NCI-H2196 (cell line): ENCODE data around the gene NTM.

Experiments
- DNase-seq: peaks from one replicate; lab custom pipeline; 2025; ENCODE audit not compliant: unreplicated experiment; lab: John Stamatoyannopoulos, UW

The NTM gene

DNA sequence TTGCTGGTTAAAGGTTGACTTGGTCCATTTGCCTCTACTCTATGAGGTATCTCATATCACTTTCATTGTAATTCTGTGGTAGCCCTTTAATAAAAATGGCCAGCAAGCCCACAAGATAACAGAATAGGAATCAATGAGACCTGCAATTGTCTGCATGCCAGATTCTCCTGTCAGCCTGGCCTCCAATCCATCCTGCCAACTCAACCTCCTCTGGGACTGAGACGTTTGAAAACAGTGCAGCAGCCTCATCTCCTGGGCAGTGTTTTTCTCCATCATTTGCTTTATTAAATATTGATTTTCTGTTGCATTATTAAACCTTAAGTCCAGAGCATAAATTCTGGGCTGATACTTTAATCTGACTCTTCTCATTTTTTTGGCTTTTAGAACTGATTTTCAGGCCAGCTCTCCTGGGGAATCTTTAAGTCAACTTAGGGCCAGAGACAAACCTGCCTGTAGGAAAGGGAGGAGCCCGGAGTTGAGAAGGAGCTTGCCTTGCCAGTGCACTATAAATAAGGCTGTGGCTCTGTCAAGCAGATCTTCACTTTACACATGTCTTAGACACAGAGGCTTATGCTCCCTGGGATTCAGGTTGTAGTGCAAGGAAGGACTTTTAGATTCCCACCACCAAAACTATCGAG, 798.0 kb downstream of the NTM start:
- no peak for DNase-seq

DNA sequence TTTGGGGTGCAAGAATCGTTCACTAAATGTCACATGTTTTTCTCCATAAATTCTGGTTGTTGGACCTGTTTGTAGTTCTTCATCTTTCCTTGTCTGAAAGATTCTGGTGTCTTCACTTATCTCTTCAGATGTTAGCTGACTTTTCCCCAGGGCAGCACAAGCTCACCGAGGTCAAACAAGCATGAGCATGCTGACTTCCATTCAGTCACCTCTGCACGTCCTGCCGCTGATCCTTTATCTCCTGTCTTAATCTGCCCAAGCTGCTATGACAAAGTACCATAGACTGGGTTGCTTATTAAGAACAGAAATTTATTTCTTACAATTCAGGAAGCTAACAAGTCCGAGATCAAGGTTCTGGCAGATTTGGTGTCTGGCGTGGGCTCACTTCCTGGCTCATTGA, 800.6 kb downstream of the NTM start:
- DNase-seq, result no peak

DNA sequence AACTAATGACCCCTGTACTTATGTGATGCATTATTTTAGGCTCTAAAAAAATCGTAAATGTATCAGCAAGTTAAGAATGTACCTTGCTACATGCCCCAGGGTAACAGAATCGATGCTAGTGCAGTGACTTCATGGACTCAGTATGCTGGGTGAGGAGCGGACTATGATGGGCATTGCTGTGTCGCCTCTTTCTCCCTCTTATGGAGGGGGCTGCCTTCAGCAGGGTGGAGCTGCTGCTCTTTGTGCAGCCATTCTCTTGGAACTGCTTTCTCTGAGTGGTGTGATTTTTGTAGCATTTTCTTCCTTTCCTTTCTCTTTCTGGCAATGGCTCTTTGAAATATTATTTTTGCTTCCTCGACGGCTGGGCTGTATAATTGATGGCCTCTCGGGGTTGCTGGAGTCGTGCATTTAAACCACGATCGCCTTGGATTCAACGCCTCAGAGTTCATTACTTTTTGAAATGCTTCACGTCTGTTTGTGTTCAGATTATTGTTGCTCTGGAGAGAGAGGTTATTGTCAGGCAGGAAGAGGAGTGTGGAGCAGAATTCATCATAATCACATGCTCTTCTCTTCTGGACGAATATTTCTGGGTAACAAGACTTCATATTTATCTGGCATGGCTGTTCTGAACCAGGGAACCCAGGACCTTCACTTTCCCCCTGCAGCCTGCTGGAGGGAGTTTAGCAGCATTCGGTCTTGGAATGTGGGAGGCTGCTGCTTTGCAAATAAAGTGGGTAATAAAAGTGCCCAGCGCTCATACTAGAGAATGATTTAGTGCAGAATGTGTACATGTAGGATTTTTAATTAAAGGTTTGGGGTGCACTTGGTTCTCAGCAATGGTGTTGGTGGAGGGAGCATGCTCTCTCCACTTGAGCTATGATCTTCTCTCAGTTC, 804.2 kb downstream of the NTM start:
- no peak for DNase-seq

DNA sequence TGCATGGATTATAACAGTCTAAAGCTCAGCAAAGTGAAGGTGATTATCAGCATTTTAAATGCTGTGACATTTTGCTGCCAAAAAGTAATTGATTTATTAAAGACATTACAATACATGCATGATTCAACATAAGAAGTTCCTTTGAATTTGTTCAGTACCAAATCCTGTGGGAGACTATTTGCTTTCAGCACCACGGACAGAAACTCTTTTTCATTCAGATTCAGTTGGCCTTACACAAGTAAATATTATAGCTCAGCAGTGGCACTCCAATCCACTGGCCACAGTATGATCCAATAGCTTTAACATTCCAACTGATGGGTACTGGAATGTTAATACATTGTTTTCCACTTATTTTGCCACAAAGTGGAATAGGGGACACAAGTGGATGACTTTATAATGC, 806.7 kb downstream of the NTM start:
- DNase-seq, result no peak

DNA sequence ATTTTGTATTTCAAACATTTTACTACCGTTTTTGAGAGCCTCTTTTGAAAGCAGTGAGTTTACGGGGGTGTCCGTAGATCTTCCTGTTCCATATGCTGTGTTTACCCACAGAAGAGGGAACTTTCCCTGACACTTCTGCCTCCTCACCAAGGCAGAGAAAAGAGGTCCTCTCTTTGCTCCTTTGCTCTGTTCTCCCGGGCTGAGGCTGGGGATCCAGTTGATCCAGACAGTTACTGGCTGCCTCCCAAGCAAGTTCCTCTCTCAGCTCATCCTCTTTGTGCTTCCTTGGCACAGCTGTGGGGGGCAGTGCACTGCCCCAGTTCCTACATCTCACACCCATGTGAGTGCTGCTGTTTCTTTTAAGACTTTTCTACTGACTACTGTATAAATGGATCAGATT, 813.7 kb downstream of the NTM start:
- no peak for DNase-seq

DNA sequence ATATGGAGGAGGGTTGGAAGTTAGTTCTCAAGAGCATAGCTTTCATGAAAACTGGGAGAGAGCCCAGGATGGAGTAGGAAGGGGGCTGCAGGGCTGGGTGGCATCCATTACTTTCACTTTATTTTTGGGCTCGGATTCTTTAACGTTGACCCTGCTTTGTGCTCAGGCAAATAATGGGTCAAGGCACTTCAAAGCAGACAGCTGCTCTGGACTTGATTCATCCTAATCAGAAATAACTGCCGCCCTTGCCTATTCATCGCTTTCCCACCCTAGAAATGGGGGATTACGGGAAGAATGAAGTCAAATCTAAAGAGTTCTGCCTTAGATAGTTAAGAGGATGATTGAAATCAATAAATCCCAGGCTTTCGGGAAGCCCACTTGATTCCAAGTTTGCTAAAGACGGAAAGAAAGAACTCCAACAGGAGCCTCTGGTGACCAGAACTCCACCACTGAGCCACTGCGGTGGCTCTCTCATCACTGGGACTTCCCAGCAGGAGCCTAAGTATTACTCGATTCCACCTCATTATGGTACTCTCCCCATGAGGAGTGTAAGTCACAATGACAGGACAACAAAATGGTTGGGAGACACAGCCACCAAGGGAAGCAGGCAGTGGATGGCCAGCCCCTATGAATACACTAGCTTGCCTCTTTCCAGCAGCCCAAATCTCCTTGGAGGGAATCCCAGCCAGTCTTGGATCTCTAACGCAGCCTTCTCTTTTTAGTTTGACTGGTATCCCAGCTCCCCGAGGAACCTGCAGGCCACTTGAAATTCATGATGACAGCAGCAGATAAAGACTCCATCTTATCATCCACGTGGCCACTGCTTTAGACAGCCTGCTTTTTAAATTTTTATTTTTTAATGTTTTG, 815.5 kb downstream of the NTM start:
- DNase-seq, result no peak

DNA sequence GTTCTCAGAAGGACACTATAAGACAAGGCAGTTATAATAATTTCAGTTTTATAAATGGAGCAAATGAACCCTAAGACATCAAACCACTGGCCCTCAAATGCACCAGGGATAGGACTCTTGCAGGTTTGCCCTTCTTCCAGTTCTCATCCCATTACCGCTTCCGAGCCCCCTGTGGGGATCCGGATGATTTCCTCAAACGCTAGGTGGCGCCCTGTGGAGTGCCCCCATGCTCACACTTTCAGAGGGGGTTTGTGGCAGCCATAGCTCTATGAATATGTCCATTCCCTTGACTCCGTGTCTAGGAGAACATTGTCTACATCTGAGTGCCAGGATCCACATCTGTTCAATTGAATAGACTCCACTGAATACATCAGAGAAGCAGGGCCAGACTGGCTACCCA, 816.3 kb downstream of the NTM start:
- no peak for DNase-seq

DNA sequence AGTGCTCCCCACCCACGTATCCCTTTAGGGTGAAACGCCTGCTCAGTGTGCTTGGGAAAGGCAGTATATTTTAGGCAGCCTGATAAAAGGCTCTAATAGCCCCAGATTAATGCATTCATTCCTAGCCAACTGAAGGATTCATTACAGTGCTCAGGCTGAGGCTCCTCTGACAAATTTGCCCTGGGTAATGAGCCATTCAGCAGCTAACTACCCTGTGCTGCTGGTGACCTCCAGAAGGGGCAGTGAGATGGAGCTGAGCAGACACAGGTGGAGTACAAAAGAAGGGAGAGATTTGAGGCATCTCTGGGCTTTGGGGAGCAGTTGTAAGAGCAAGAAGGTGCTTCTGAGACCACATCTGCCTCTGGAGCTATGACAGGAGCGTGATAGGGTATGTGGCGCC, 817.0 kb downstream of the NTM start:
- DNase-seq, result no peak

DNA sequence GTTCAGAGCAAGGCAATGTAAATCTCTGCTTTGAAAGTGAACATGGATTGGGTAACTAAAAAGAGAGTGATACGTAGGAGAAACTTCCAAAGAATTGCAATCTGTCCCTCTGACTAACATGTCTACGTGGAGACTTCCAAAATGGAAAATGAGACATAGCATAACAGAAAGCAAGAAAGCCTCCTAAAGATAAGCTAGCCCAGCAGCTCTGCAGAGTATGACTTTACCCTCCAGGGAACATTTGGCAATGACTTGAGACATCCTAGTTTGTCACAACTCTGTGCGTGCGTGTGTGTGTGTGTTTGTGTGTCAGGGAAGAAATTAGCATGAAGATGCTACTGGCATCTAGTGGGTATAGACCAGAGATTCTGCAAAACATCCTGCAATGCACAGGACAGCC, 817.4 kb downstream of the NTM start:
- no peak for DNase-seq

DNA sequence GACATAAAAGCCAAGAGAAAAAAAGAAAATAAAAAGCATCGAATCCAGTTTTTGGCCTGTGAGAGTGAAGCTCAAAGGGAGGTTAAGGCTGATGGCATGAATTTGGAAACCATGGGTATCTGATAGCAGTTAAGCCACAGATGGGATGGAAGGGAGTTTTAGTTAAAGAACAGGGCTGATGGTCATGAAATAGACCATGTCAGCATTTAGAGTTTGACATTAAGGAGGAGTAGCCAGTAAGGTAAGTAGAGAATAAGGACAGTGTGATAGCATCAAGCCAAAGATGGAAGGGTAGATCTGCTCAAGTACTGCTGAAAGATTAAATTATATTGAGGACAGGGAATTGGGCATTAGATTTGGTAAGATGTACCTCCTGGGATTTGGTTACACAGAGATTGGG, 826.5 kb downstream of the NTM start:
- DNase-seq, result no peak

DNA sequence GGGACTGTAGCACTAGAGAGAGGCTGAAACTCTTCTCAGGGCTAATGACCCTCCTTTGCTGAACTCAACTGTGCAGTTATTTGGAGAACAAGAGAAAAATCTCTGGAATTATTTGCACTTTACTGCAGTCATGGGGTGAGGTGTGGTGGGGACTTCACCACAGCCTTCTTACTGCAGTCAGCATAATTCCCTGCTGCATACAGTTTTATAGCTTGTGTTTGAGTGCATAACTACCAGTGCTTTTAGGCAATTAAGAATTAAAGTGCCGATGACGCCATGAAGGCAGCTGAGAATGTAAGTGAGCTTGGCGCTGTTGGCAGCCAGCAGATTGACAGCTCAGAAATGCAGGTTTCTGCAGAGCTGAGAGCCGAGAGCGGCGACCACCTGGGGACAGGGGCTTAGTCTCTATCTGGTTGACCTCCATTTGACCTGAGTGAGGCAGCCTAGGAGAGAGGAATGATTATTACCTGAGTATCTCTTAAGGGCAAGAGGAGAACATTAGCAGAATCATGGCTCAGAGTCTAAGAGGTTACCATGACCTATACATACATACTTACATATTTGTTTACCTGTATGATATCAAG, 830.0 kb downstream of the NTM start:
- DNase-seq, result no peak

DNA sequence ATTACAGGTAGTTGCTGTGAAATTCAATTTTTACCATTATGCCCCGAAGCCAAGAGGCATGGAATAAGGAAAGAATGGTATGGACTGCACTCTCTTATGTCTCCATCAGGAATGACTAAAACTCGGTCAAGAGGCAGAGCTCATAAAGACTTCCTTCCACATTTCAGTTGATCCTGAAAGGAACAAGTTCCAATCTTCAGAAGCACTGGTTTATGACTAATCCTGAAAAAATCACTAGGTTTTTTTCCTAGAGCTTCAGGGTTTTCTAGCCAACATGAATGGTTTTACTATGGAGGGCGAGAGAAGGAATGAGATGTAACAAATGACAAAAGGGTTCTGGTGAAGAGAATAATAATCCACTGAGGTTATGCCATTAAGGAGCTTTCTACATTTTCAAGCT, 832.2 kb downstream of the NTM start:
- no peak for DNase-seq

DNA sequence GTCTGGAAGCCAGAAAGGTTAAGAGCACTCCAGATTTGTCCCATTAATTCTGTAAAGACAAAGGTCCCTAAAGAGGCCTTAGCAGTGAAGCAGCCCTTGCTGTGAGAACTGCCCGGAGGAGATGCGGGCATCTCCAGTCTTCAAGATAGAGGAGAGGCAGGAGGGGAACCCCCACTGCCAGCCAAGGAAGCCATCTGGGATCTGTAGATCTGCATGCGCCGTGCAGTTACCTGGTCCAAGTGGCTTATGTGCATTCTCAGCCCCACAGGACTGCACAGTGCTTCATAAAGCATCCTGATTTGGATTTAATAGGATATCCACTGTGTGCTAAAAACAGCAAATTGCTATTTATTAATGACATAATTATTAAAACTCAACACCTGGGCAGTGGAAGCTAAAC, 834.6 kb downstream of the NTM start:
- no peak for DNase-seq

DNA sequence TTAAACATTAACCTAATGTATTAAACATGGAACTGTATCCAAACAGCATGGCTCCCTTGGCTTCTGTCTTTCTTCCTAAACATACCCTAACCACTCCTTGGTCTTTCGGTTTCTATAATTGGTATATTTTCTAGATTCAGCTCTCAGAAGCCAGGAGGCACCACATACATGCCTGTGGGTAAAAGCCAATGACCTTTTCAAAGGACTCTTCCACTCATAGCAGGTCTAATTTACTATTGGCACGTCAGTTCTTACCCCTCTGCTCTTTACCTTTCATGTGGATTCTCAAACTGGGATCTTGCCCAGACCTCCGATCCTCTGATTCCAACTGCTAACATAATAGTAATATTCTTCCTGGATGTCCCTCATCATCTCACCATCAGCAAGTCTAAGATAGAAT, 835.1 kb downstream of the NTM start:
- no peak for DNase-seq

DNA sequence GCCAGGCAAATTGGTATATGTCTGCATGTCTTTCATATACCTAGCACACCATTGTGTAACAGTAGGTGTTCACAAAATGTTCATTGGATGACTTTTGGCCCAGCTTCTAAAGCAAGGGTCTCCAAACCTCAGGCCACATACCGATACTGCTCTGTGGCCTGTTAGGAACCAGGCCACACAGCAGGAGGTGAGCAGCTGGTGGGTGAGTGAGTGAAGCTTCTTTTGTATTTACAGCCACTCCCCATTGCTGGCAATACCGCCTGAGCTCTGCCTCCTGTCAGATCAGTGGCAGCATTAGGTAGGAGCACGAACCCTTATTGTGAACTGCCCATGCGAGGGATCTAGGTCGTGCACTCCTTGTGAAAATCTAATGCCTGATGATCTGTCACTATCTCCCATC, 836.6 kb downstream of the NTM start:
- DNase-seq, result no peak

DNA sequence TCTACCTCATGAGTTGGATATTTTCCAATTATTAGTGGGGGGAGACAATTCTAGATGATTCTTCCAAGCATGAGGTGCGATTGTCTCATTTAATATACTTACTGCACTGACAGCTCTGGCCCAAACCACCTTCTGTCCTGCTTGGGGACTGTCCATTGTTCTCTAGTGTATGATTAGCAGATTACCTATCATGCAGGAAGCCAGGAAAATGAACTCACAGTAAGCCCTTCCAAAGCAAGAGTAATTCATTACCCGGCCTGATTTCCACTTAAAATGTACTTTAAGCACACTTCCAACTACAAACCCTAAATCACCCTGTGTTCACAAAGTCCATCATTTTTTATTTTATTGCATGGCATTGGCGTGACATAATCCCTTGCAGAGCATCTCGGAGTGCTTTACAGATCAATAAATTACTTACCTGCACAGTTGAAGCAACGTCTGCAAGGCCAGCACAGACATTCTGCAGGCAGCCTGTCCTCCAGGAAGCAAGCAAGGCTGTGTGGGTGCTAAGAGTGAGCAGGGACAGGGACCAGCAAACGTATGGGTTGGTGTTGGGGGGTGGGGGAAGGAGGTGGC, 838.2 kb downstream of the NTM start:
- no peak for DNase-seq

DNA sequence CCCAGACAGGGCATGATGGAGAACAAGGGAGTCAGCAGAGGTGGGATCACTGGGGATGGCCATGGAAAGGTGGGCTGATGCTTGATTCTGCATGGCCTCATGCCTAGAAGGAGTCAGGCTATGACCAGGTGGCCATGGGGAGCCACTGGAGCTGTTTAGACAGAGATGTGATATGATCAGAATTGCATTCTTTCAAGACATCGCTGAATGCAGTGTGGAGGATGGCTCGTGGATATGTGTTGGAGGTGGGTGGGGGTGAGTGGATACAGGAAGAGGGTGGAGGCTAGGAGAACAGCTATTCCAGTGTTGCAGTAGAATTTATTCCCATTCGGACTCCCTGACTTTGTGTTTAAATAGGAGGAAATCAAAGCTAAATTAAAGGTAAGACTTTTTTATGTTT, 841.1 kb downstream of the NTM start:
- no peak for DNase-seq

DNA sequence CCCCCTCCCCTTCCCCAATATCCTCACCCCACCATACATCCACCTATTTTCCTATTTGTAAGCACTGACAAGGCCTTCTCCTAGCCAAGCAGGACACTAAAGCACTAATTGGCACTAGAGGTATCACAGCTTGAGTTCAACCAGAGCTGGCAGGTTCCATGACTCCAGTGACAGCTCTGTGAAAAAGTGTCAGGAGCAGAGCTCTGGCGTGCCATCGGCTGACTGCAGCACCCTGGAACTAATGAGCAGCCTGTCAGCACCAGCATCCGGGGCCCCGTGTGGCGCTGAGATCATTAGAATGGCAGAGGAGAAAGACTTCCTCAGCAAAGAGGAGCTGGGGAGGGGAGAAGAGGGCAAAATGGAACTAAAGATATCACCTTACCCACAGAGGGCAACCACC, 847.4 kb downstream of the NTM start:
- no peak for DNase-seq

DNA sequence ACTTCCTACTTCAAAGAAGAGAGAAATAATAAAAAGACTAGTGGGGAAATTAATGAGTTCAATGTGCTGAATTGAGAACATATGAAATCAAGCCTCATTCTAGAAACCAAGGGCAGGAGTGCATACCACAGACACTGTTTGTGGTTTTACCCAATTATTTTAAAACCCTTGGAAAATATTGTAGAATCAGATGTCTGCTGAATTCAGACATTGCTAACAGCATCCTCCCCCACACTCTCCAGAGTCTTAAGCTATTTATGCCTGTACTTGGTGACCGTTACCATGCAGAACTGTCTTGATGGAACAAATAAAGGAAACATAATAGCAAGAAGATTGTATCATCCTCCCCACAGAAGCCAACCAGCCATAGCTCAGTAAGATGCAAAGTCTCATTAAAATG, 850.1 kb downstream of the NTM start:
- DNase-seq, result no peak

DNA sequence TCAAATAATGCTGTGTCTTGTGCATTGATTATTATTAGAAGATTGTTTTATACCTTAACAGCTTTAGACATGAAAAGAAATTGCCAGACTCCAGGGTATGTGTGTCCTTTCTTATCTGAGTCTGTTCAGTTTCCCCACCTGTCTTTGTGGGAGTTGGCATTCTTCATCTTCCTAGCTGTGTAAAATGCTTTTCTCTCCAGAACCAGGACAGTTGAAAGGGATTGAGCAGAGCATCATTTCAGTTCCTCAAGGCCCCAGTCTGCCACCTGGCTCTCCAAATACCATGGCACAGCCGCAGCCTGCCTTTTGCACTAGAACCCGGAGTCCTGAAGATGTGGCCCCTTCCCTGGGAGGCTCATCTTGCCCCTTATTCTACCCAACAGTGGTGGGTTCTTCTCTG, 851.9 kb downstream of the NTM start:
- no peak for DNase-seq

DNA sequence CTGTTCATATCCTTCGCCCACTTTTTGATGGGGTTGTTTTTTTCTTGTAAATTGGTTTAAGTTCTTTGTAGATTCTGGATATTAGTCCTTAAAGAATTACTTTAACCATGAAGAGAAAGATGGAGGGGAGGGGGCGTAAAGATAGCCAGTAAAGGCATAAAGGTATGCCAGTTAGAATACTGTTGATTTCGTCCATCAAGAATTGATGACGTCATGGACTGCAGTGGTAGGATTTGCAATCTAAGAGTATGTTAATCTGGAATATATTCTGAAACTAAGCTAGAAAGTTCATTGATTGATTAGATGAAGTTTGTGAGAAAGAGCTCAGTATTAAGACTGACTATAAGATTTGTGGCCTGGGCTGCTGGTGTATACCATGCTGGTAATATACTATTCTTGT, 856.1 kb downstream of the NTM start:
- no peak for DNase-seq
